DOHH2 (cell line): ENCODE measurements around the gene CTTN.

Source experiments
- EZH2phosphoT487 ChIP-seq: fragments of 200-600 bp; sonication (generic); IDR thresholded peaks from 2 replicates; pipeline ENCODE4 v1.6.1; 2017; ENCODE audit warnings: borderline replicate concordance, mild to moderate bottlenecking, antibody characterized with exemption, low read length, moderate library complexity, mixed read lengths
- TF ChIP-seq, protein P1 (sequence below): fragments of 200-600 bp; sonication (generic); IDR thresholded peaks from one replicate; pipeline ENCODE4 v1.5.1; 2014; ENCODE audit warnings: antibody characterized with exemption, mild to moderate bottlenecking, low read depth, low read length; ENCODE audit not compliant: poor library complexity, severe bottlenecking

DNA sequence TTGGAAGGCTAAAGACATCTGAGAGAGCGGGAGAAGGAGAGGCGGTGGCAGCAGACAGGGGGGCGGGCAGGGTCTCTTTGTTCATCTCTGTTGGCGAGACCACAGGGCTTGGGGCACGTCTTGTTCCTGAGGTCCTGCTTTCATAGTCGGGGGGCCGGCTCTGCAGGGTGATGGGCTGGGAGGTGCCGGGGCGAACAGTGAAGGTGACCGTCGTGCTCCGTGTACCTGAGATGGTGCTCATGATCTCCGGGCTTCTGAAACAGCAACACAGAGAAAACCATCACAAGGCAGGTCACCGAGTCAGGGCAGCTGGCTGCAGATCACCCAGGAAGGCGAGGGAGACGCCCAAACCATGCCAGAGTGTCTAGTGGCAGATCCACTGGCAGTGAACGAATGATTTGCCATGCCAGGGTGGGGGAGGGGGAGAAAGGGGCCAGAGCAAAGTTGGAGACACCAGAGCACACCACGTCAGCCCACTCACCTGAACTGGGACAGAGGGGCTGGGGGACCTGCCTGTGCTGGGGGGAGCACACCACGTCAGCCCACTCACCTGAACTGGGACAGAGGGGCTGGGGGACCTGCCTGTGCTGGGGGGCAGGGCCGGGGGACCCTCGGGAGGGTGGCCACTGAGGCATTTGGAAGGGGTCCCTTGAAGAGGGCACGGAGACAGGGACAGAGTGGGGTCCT is 75.0 kb downstream of the CTTN start:
- TF ChIP-seq, protein P1, sequence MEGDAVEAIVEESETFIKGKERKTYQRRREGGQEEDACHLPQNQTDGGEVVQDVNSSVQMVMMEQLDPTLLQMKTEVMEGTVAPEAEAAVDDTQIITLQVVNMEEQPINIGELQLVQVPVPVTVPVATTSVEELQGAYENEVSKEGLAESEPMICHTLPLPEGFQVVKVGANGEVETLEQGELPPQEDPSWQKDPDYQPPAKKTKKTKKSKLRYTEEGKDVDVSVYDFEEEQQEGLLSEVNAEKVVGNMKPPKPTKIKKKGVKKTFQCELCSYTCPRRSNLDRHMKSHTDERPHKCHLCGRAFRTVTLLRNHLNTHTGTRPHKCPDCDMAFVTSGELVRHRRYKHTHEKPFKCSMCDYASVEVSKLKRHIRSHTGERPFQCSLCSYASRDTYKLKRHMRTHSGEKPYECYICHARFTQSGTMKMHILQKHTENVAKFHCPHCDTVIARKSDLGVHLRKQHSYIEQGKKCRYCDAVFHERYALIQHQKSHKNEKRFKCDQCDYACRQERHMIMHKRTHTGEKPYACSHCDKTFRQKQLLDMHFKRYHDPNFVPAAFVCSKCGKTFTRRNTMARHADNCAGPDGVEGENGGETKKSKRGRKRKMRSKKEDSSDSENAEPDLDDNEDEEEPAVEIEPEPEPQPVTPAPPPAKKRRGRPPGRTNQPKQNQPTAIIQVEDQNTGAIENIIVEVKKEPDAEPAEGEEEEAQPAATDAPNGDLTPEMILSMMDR: no peak
- TF ChIP-seq EZH2phosphoT487: no peak
